K562 (cell line): ENCODE measurements around the gene DAPK3. TPM values are rescaled to one million over a fixed set of nuclear protein-coding genes. Genes with fewer than 3 reads are reported as not detected.
A peak's percentile ranks its signal among the peaks of the same experiment; 100 is the strongest.

Source experiments
- ATF2 ChIP-seq: sonication (generic); formaldehyde crosslinking; IDR thresholded peaks from 2 replicates; pipeline ENCODE4 v1.8.1; 2022; ENCODE audit warnings: missing genetic modification reagents
- C11orf30 ChIP-seq: fragments of 450-650 bp; IDR thresholded peaks from 2 replicates; pipeline ENCODE4 v1.6.1; 2016; ENCODE audit warnings: low read depth, mild to moderate bottlenecking
- DPF2 ChIP-seq: fragments of 450-650 bp; IDR thresholded peaks from 2 replicates; pipeline ENCODE4 v1.6.1; 2016
- ETV6 ChIP-seq, 3 experiments: fragments of 150-350 bp in 1 of 3; sonication (generic) in 1 of 3; formaldehyde crosslinking in 1 of 3; IDR thresholded peaks; 2 replicates each; pipeline versions ENCODE4 v1.6.1 to v1.8.0; 2014 to 2022; ENCODE audit warnings: borderline replicate concordance in 2 of 3, low read depth in 2 of 3, antibody characterized with exemption in 1 of 3, low read length in 1 of 3, mild to moderate bottlenecking in 1 of 3, missing genetic modification reagents in 1 of 3
- HNRNPLL ChIP-seq: fragments of 200-400 bp; formaldehyde crosslinking; IDR thresholded peaks from 2 replicates; pipeline ENCODE4 v1.6.1; 2017; ENCODE audit warnings: low read length, low read depth, mild to moderate bottlenecking; ENCODE audit not compliant: poor library complexity, severe bottlenecking
- KDM1A ChIP-seq, 2 experiments: fragments of 450-650 bp; IDR thresholded peaks; 2 replicates each; pipeline ENCODE4 v1.6.1; 2016; ENCODE audit warnings: mild to moderate bottlenecking in 2 of 2
- PTTG1 ChIP-seq: fragments of 450-650 bp; IDR thresholded peaks from 2 replicates; pipeline ENCODE4 v1.6.1; 2016; ENCODE audit warnings: low read depth, mild to moderate bottlenecking, missing genetic modification characterization, missing compliant biosample characterization
- RB1 ChIP-seq: fragments of 450-650 bp; IDR thresholded peaks from 2 replicates; pipeline ENCODE4 v1.6.1; 2017; ENCODE audit warnings: low read depth, mild to moderate bottlenecking
- RBBP5 ChIP-seq: fragments of 200-600 bp; sonication (generic); IDR thresholded peaks from 2 replicates; pipeline ENCODE4 v1.6.1; 2012; ENCODE audit warnings: borderline replicate concordance, mild to moderate bottlenecking, low read length, control low read depth, inconsistent platforms; ENCODE audit not compliant: insufficient read depth, poor library complexity, severe bottlenecking
- TAF7 ChIP-seq: fragments of 450-650 bp; IDR thresholded peaks from 2 replicates; pipeline ENCODE4 v1.6.1; 2016; ENCODE audit warnings: missing genetic modification characterization, missing compliant biosample characterization
- THRB ChIP-seq: fragments of 450-650 bp; formaldehyde crosslinking; conservative IDR thresholded peaks from 2 replicates; pipeline ENCODE4 v1.4.0; 2022; ENCODE audit warnings: mild to moderate bottlenecking, missing genetic modification characterization
- ZBTB7A ChIP-seq: IDR thresholded peaks from 2 replicates; pipeline ENCODE4 v1.6.1; 2011; ENCODE audit warnings: low read depth, mild to moderate bottlenecking, low read length, moderate library complexity, borderline replicate concordance; ENCODE audit not compliant: control insufficient read depth
- polyA plus RNA-seq, 8 experiments: library from polyadenylated mRNA; depleted of rRNA in 4 of 8; stranded (reverse) in 5 of 8; unstranded in 3 of 8; fragments of >200 nt; fragmentation: Nextera tagmentation in 2 of 8; fragmentation: Illumina TruSeq in 1 of 8; extraction: Ambion mirVana in 2 of 8; extraction: Trizol in 1 of 8; gene quantifications; 2 replicates each; pipeline versions ENCODE4 v1.2.1 to v1.2.3, GENCODE V29; 2011 to 2014; ENCODE audit warnings: inconsistent platforms in 1 of 8, missing spikeins in 1 of 8
- total RNA-seq, 7 experiments: library from RNA; depleted of rRNA in 6 of 7; stranded (reverse); fragments of >200 nt in 6 of 7; fragmentation: Illumina TruSeq in 2 of 7; extraction: Trizol in 2 of 7; gene quantifications; 2 replicates each; pipeline versions ENCODE4 v1.2.1 to v1.2.3, GENCODE V29; 2011 to 2021; ENCODE audit warnings: low replicate concordance in 1 of 7
- TF ChIP-seq, protein P1 (sequence below): fragments of 450-650 bp; IDR thresholded peaks from 2 replicates; pipeline ENCODE4 v1.6.1; 2016; ENCODE audit warnings: borderline replicate concordance

The DAPK3 gene
- total and polyA plus RNA-seq, 9 of the 15 experiments (the other 6 are each of a cell fraction or from before 2014, with no cell fraction given), result 0.14 to 63.4 (median 25.0) TPM

- TF ChIP-seq PTTG1, result no peak
- TF ChIP-seq HNRNPLL, result no peak
- peak in 1 of 2 experiments; percentile 52; a peak in 2 of 4 replicates for TF ChIP-seq KDM1A (IDR thresholded peaks at IDR 0.05)
- 0 out of 2 replicates have a peak, but pooled peaks have one; percentile 11 for TF ChIP-seq THRB (CRISPR knock-in tag)
- peak; percentile 56 for TF ChIP-seq DPF2
- peak; percentile 47; the same call in 1 of the 2 replicates for TF ChIP-seq RB1
- TF ChIP-seq RBBP5, result peak; percentile 63
- 0 out of 4 replicates have a peak, but pooled peaks of 1 of the 2 experiments have one; percentile 8 for TF ChIP-seq ETV6 (IDR thresholded peaks at IDR 0.05; ENCODE audit: borderline replicate concordance in 1 of 2, low read depth in 2 of 2, low read length in 1 of 2)
- TF ChIP-seq ETV6 (CRISPR knock-in tag; IDR thresholded peaks at IDR 0.05; ENCODE audit: borderline replicate concordance), result no peak
- no peak for TF ChIP-seq TAF7 (tag)
- no peak for TF ChIP-seq ATF2
- TF ChIP-seq C11orf30, result peak; percentile 40
- TF ChIP-seq ZBTB7A, result no peak
- TF ChIP-seq, protein P1, sequence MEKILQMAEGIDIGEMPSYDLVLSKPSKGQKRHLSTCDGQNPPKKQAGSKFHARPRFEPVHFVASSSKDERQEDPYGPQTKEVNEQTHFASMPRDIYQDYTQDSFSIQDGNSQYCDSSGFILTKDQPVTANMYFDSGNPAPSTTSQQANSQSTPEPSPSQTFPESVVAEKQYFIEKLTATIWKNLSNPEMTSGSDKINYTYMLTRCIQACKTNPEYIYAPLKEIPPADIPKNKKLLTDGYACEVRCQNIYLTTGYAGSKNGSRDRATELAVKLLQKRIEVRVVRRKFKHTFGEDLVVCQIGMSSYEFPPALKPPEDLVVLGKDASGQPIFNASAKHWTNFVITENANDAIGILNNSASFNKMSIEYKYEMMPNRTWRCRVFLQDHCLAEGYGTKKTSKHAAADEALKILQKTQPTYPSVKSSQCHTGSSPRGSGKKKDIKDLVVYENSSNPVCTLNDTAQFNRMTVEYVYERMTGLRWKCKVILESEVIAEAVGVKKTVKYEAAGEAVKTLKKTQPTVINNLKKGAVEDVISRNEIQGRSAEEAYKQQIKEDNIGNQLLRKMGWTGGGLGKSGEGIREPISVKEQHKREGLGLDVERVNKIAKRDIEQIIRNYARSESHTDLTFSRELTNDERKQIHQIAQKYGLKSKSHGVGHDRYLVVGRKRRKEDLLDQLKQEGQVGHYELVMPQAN, result no peak
These were observed 15.6 kb upstream of the DAPK3 start (continued) for GRCh38 chr19:3986260-3987041.
